A549 (cell line): Measurements from ENCODE around the gene SHH.

Source experiments
- EP300 ChIP-seq, 2 experiments: fragments of >200 bp; sonication (Bioruptor Twin); formaldehyde crosslinking; IDR thresholded peaks; 2 replicates in 1 of 2; 3 replicates in 1 of 2; pipeline ENCODE4 v1.6.1; 2016 to 2017
- FOSL2 ChIP-seq, 2 experiments: fragments of 450-650 bp in 1 of 2; fragments of >200 bp in 1 of 2; sonication (Bioruptor Twin) in 1 of 2; formaldehyde crosslinking; IDR thresholded peaks; 2 replicates each; pipeline versions ENCODE4 v1.5.0 to v1.6.1; 2016 to 2020; ENCODE audit warnings: mild to moderate bottlenecking in 1 of 2, moderate library complexity in 1 of 2
- KDM5A ChIP-seq: fragments of 200-600 bp; sonication (generic); IDR thresholded peaks from 2 replicates; pipeline ENCODE4 v1.6.1; 2016; ENCODE audit warnings: antibody characterized with exemption, mild to moderate bottlenecking
- NFE2L2 ChIP-seq: fragments of 150-350 bp; conservative IDR thresholded peaks from 2 replicates; pipeline ENCODE4 v1.6.1; 2014; ENCODE audit warnings: low read length
- PBX3 ChIP-seq: IDR thresholded peaks from 2 replicates; pipeline ENCODE4 v1.6.1; 2012
- POLR2A ChIP-seq: IDR thresholded peaks from 2 replicates; pipeline ENCODE4 v1.6.1; 2012; ENCODE audit warnings: mild to moderate bottlenecking, low read length
- TF ChIP-seq, protein P1 (sequence below): fragments of >200 bp; sonication (Bioruptor Twin); formaldehyde crosslinking; IDR thresholded peaks from 3 replicates; pipeline ENCODE4 v1.5.1; 2016

DNA sequence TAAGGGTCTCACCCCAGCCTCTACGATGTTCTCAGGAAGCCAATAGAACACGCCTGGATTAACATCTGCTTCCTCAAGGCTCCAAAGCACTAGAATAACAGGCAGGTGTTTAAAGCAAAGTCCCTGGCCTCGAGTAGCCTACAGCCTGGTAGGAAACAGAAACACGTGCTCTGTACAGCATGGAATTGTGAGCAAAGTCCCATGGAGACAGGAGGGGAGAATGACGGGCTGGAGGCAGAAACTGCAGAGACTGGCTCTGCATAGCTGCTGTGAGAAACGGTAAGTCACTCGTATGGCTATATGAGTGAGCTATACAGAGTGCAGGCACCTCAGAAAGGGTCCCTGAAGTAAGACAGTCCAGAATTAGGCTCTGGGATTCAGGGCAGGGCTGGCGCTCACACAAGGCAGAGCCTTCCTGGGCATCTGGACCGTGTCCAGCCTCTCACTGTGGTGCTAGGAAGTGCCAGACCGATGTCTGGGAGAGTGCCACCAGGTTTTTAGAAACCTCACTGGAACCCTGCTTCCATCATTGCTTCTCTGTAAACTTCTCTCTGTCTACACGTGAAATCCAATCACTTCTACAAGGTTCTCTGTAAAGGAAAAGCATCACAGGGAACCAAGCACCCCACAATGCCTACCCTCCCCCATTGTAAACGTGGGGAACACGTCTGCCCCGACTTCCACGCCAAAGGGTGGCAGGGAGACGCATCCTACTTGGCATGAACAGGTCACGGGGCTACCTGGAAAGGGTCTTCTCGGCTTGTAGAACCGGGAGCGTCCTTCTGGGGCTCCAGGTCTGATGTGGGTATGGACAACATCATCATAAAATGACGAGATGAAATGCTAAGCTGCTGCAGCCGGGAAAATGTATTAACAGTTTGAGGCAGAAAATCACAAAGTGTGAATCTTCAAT, 38.8 kb upstream of the SHH start:
- TF ChIP-seq, protein P1, sequence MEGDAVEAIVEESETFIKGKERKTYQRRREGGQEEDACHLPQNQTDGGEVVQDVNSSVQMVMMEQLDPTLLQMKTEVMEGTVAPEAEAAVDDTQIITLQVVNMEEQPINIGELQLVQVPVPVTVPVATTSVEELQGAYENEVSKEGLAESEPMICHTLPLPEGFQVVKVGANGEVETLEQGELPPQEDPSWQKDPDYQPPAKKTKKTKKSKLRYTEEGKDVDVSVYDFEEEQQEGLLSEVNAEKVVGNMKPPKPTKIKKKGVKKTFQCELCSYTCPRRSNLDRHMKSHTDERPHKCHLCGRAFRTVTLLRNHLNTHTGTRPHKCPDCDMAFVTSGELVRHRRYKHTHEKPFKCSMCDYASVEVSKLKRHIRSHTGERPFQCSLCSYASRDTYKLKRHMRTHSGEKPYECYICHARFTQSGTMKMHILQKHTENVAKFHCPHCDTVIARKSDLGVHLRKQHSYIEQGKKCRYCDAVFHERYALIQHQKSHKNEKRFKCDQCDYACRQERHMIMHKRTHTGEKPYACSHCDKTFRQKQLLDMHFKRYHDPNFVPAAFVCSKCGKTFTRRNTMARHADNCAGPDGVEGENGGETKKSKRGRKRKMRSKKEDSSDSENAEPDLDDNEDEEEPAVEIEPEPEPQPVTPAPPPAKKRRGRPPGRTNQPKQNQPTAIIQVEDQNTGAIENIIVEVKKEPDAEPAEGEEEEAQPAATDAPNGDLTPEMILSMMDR, result no peak
- TF ChIP-seq KDM5A (no peak), PBX3 (no peak), FOSL2 (IDR thresholded peaks at IDR 0.05) (no peak), FOSL2 (CRISPR knock-in tag; IDR thresholded peaks at IDR 0.05) (no peak), EP300 (IDR thresholded peaks at IDR 0.05) (no peak), NFE2L2 (no peak), POLR2A (no peak)
